K562 (cell line): ENCODE data around the gene MIDN. TPM values are rescaled to one million over a fixed set of nuclear protein-coding genes. Genes with fewer than 3 reads are reported as not detected.

Source experiments
- ATAC-seq: fragments of 200-7000 bp; cut with Tn5 transposase; 3 replicates; pipeline ENCODE4 v1.9.1; 2020; ENCODE audit warnings: moderate library complexity
- BruUV-seq: library from RNA; stranded (reverse); fragments of 400-500 nt; replicated peaks from 2 replicates; lab custom pipeline; 2021; lab: Mats Ljungman, UMichigan
- CTCF ChIA-PET: fragments of 300-600 bp; formaldehyde crosslinking; extraction: SDS; loops from one replicate; lab custom pipeline; 2021; ENCODE audit warnings: low intra/inter-chr PET ratio; lab: Yijun Ruan, JAX
- POLR2A ChIA-PET: fragments of 300-600, 350-650 bp; sonication (Branson Sonifier 250); formaldehyde crosslinking; extraction: SDS; loops from one replicate; lab custom pipeline; 2021; ENCODE audit warnings: antibody characterized with exemption, inconsistent platforms; lab: Yijun Ruan, JAX
- DNase-seq, 4 experiments: peaks; one replicate each; pipeline versions ENCODE4 v3.0.0 to v3.0.0-alpha.2; 2011 to 2018; ENCODE audit warnings: low spot score in 3 of 4, mixed read lengths in 3 of 4; ENCODE audit errors: extremely low read depth in 1 of 4
- FAIRE-seq: peaks from 2 replicates; lab custom pipeline; 2011; peaks lifted over from hg19 to GRCh38; lab: Jason Lieb, UNC
- H2AFZ ChIP-seq: 2 replicates; pipeline ENCODE4 v1.6.0; 2011; ENCODE audit warnings: low read depth, low read length, control low read depth, inconsistent platforms
- H3K27ac ChIP-seq: fragments of 200-600 bp; 3 replicates; pipeline ENCODE4 v1.8.0; 2011; ENCODE audit warnings: low read depth, mild to moderate bottlenecking, control low read depth, inconsistent platforms, low read length, moderate library complexity, mixed read lengths; ENCODE audit errors: extremely low read depth
- H3K27me3 ChIP-seq, 2 experiments: fragments of 300-600 bp in 1 of 2; 2 replicates in 1 of 2; 3 replicates in 1 of 2; pipeline versions ENCODE4 v1.6.0 to v1.8.0; 2011; ENCODE audit warnings: inconsistent platforms in 2 of 2, low read length in 2 of 2, mild to moderate bottlenecking in 1 of 2, mixed read lengths in 1 of 2, moderate library complexity in 1 of 2; ENCODE audit not compliant: control insufficient read depth in 2 of 2, insufficient read depth in 2 of 2
- H3K36me3 ChIP-seq: fragments of 300-600 bp; 3 replicates; pipeline ENCODE4 v1.8.0; 2011; ENCODE audit warnings: mild to moderate bottlenecking, low read length, inconsistent platforms; ENCODE audit not compliant: control insufficient read depth, insufficient read depth
- H3K4me1 ChIP-seq, 2 experiments: fragments of 200-600 bp in 1 of 2; replicated peaks in 1 of 2; 2 replicates in 1 of 2; 3 replicates in 1 of 2; pipeline versions ENCODE4 v1.5.1 to v1.8.0; 2011; ENCODE audit warnings: inconsistent platforms in 2 of 2, low read length in 2 of 2, mild to moderate bottlenecking in 1 of 2, mixed read lengths in 1 of 2, moderate library complexity in 1 of 2; ENCODE audit not compliant: control insufficient read depth in 2 of 2, insufficient read depth in 2 of 2
- H3K4me2 ChIP-seq: 2 replicates; pipeline ENCODE4 v1.6.1; 2011; ENCODE audit warnings: low read length, control low read depth, inconsistent platforms, mixed read lengths; ENCODE audit not compliant: insufficient read depth
- H3K4me3 ChIP-seq: fragments of 200-600 bp; sonication (generic), shearing (Covaris generic); 2 replicates; pipeline ENCODE4 v1.5.1; 2016; ENCODE audit warnings: control low read depth, inconsistent platforms
- H3K79me2 ChIP-seq: fragments of 200-600 bp; 3 replicates; pipeline ENCODE4 v1.8.0; 2011; ENCODE audit warnings: low read length, inconsistent platforms; ENCODE audit not compliant: control insufficient read depth, insufficient read depth
- H3K9ac ChIP-seq, 2 experiments: 2 replicates each; pipeline versions ENCODE4 v1.6.0 to v1.6.1; 2011; ENCODE audit warnings: low read depth in 2 of 2, low read length in 2 of 2, control low read depth in 1 of 2, inconsistent platforms in 1 of 2, mild to moderate bottlenecking in 1 of 2, mixed read lengths in 1 of 2; ENCODE audit not compliant: insufficient read depth in 1 of 2
- H3K9me1 ChIP-seq: one replicate; pipeline ENCODE4 v1.6.0; 2011; ENCODE audit warnings: inconsistent platforms, mild to moderate bottlenecking, low read length, moderate library complexity; ENCODE audit not compliant: control insufficient read depth, insufficient read depth
- H3K9me3 ChIP-seq: replicated peaks from 2 replicates; pipeline ENCODE4 v1.5.1; 2011; ENCODE audit warnings: low read depth, low read length, inconsistent platforms; ENCODE audit not compliant: control insufficient read depth, insufficient read depth
- H4K20me1 ChIP-seq: replicated peaks from 2 replicates; pipeline ENCODE4 v1.6.1; 2011; ENCODE audit warnings: low read length, inconsistent platforms, mixed read lengths; ENCODE audit not compliant: control insufficient read depth, insufficient read depth
- BRCA1 ChIP-seq, 2 experiments: fragments of 450-650 bp in 1 of 2; sonication (generic) in 1 of 2; formaldehyde crosslinking in 1 of 2; IDR thresholded peaks; 2 replicates each; pipeline versions ENCODE4 v1.5.0 to v1.6.1; 2017 to 2020; ENCODE audit warnings: mild to moderate bottlenecking in 1 of 2, missing genetic modification reagents in 1 of 2
- CHD1 ChIP-seq: fragments of 200-600 bp; sonication (generic); IDR thresholded peaks from one replicate; pipeline ENCODE4 v1.6.1; 2012; ENCODE audit warnings: mild to moderate bottlenecking, moderate library complexity, low read length, inconsistent platforms
- FIP1L1 ChIP-seq: fragments of 200-400 bp; formaldehyde crosslinking; IDR thresholded peaks from 2 replicates; pipeline ENCODE4 v1.6.1; 2018; ENCODE audit warnings: mild to moderate bottlenecking, low read depth, low read length; ENCODE audit not compliant: poor library complexity, severe bottlenecking
- HDAC1 ChIP-seq, 2 experiments: fragments of 450-650 bp; IDR thresholded peaks; 2 replicates each; pipeline ENCODE4 v1.6.1; 2016 to 2017; ENCODE audit warnings: inconsistent platforms in 1 of 2, mild to moderate bottlenecking in 1 of 2, moderate library complexity in 1 of 2
- HNRNPK ChIP-seq: fragments of 200-400 bp; formaldehyde crosslinking; IDR thresholded peaks from one replicate; pipeline ENCODE4 v1.6.1; 2018; ENCODE audit warnings: mild to moderate bottlenecking, low read depth, low read length; ENCODE audit not compliant: poor library complexity, severe bottlenecking
- POLR2B ChIP-seq: fragments of 450-650 bp; IDR thresholded peaks from 2 replicates; pipeline ENCODE4 v1.6.1; 2018; ENCODE audit warnings: low read depth; ENCODE audit not compliant: partially characterized antibody
- YY1 ChIP-seq, 3 experiments: IDR thresholded peaks; 2 replicates each; pipeline ENCODE4 v1.6.1; 2011; ENCODE audit warnings: low read length in 2 of 3, mild to moderate bottlenecking in 2 of 3, moderate library complexity in 2 of 3, borderline replicate concordance in 1 of 3, control low read depth in 1 of 3, low read depth in 1 of 3; ENCODE audit not compliant: insufficient read depth in 3 of 3, insufficient replicate concordance in 2 of 3, control insufficient read depth in 1 of 3, insufficient read length in 1 of 3; ENCODE audit errors: extremely low read depth in 1 of 3
- ZNF133 ChIP-seq: fragments of 250-450 bp; sonication (Bioruptor Pico); IDR thresholded peaks from 2 replicates; pipeline ENCODE4 v1.4.0; 2020; ENCODE audit warnings: mild to moderate bottlenecking
- ZNF212 ChIP-seq: fragments of 450-650 bp; formaldehyde crosslinking; IDR thresholded peaks from 2 replicates; pipeline ENCODE4 v1.4.0; 2020; ENCODE audit warnings: mild to moderate bottlenecking
- ZNF384 ChIP-seq: IDR thresholded peaks from 2 replicates; pipeline ENCODE4 v1.6.1; 2012; ENCODE audit warnings: low read depth, low read length, improper control_type of control experiment
- WGBS: fragments of 100-300 bp; shearing (Covaris generic); methylation state at CpG from one replicate; pipeline ENCODE4 v1.1.6; 2016; ENCODE audit warnings: low coverage, mixed read lengths; ENCODE audit not compliant: insufficient coverage; ENCODE audit errors: missing lambda C conversion rate; 5-methylcytosine and 5-hydroxymethylcytosine counted together
- in situ Hi-C: fragments of 300-500 bp; cut with MboI; formaldehyde crosslinking; loops from 4 replicates; pipeline ENCODE4 v1.15.0; 2018; ENCODE audit warnings: inconsistent platforms, mixed read lengths
- intact Hi-C: fragments of 100-400 bp; cut with micrococcal nuclease; formaldehyde crosslinking; loops from 2 replicates; pipeline ENCODE4 v1.14.2; 2022
- polyA plus RNA-seq, 8 experiments: library from polyadenylated mRNA; depleted of rRNA in 4 of 8; stranded (reverse) in 5 of 8; unstranded in 3 of 8; fragments of >200 nt; fragmentation: Nextera tagmentation in 2 of 8; fragmentation: Illumina TruSeq in 1 of 8; extraction: Ambion mirVana in 2 of 8; extraction: Trizol in 1 of 8; gene quantifications; 2 replicates each; pipeline versions ENCODE4 v1.2.1 to v1.2.3, GENCODE V29; 2011 to 2014; ENCODE audit warnings: inconsistent platforms in 1 of 8, missing spikeins in 1 of 8
- total RNA-seq, 7 experiments: library from RNA; depleted of rRNA in 6 of 7; stranded (reverse); fragments of >200 nt in 6 of 7; fragmentation: Illumina TruSeq in 2 of 7; extraction: Trizol in 2 of 7; gene quantifications; 2 replicates each; pipeline versions ENCODE4 v1.2.1 to v1.2.3, GENCODE V29; 2011 to 2021; ENCODE audit warnings: low replicate concordance in 1 of 7
- TF ChIP-seq, protein P1 (sequence below): fragments of 200-800 bp; sonication (Bioruptor generic); IDR thresholded peaks from 2 replicates; pipeline ENCODE4 v1.6.1; 2017; ENCODE audit warnings: missing genetic modification characterization, missing compliant biosample characterization
- TF ChIP-seq, protein P2 (sequence below): sonication (generic); formaldehyde crosslinking; IDR thresholded peaks from 2 replicates; pipeline ENCODE4 v1.8.1; 2023; ENCODE audit warnings: mild to moderate bottlenecking, missing genetic modification reagents, moderate library complexity
- TF ChIP-seq, protein P3 (sequence below), 3 experiments: fragments of 200-800 bp in 1 of 3; sonication (Bioruptor generic) in 1 of 3; sonication (generic) in 1 of 3; formaldehyde crosslinking in 1 of 3; IDR thresholded peaks; 2 replicates each; pipeline versions ENCODE4 v1.6.1 to v1.8.0; 2016 to 2022; ENCODE audit warnings: mild to moderate bottlenecking in 2 of 3, missing compliant biosample characterization in 2 of 3, missing genetic modification characterization in 2 of 3, missing genetic modification reagents in 1 of 3

The MIDN gene
- total and polyA plus RNA-seq, 9 of the 15 experiments (the other 6 are each of a cell fraction or from before 2014, with no cell fraction given) = 0.17 to 120 (median 10.1) TPM

DNA sequence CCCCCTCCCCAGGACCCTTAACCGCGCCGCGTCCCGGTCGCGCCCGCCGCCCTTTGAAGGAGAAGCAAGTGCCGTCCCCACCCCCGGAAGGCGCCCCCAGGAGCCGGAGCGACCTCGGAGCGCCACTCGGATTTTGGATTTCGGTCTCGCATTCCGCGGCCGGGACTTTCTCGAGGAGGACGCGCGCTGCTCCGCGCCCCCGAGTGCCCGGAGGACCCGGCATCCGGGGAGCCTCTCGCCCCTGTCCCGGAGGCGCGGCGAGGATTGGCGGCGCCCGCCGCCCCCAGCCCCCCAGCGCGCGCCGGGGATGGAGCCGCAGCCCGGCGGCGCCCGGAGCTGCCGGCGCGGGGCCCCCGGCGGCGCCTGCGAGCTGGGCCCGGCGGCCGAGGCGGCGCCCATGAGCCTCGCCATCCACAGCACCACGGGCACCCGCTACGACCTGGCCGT, 1.6 kb downstream of the MIDN start:
- H3K4me2 ChIP-seq = peak overlapping the region; percentile 84
- peaks cover 36 to 95% of the 10 kb centered on the region in 2 experiments for H3K4me1 ChIP-seq
- no peak overlapping the region for H2AFZ ChIP-seq
- in situ Hi-C loops (loop anchor here (25.0 kb wide), 1 partner anchor 488 kb away; the partner anchor contains the start of gene MISP), intact Hi-C loops (loop anchor here (1.0 kb wide), 1 partner anchor 16 kb away; no protein-coding TSS in a partner anchor)
- peak overlapping the region; percentile 93 for H3K4me3 ChIP-seq
- peaks cover 62% of the 10 kb centered on the region for H3K79me2 ChIP-seq
- BruUV-seq = no TSS peak
- FAIRE-seq (no peak), ATAC-seq (no peak), DNase-seq (no peak)
- no peaks in the 10 kb centered on the region for H3K27me3 ChIP-seq
- WGBS = 0% methylated on average over 23 of the region's 67 CpGs
- peaks cover 53% of the 10 kb centered on the region; the same call in 1 of the 3 replicates for H3K36me3 ChIP-seq
- H3K27ac ChIP-seq = peak overlapping the region; percentile 82
- H3K9ac ChIP-seq = peak overlapping the region; percentile 79 to 96
- no peaks in the 10 kb centered on the region for H3K9me1 ChIP-seq
- CTCF ChIA-PET = interaction anchor here (0.7 kb wide), 1 partner anchor 162 kb away, joined by 6 read pairs; no protein-coding TSS in a partner anchor
- H4K20me1 ChIP-seq = no peaks in the 10 kb centered on the region
- H3K9me3 ChIP-seq = no peaks in the 10 kb centered on the region
- POLR2A ChIA-PET = interaction anchor here (0.6 to 1.0 kb wide), 3 partner anchors 17 to 340 kb away, joined by 3 to 8 read pairs (median 4); partner anchors contain the start of gene CIRBP
- TF ChIP-seq BRCA1 (IDR thresholded peaks at IDR 0.05) (no peak), BRCA1 (CRISPR knock-in tag; IDR thresholded peaks at IDR 0.05) (no peak), POLR2B (peak; percentile 14), CHD1 (peak; percentile 89), HDAC1 (IDR thresholded peaks at IDR 0.05) (peak in 1 of 2 experiments; percentile 54; a peak in 2 of 4 replicates), ZNF133 (CRISPR knock-in tag) (no peak), ZNF384 (no peak), FIP1L1 (peak; percentile 0), ZNF212 (no peak), HNRNPK (peak; percentile 10), YY1 (IDR thresholded peaks at IDR 0.05; ENCODE audit: borderline replicate concordance in 1 of 3, control insufficient read depth in 1 of 3, extremely low read depth in 1 of 3, insufficient read depth in 3 of 3, insufficient read length in 1 of 3, insufficient replicate concordance in 2 of 3, low read depth in 1 of 3, low read length in 2 of 3) (peak in 2 of 3 experiments; percentile 14 to 28)
- TF ChIP-seq, protein P1, sequence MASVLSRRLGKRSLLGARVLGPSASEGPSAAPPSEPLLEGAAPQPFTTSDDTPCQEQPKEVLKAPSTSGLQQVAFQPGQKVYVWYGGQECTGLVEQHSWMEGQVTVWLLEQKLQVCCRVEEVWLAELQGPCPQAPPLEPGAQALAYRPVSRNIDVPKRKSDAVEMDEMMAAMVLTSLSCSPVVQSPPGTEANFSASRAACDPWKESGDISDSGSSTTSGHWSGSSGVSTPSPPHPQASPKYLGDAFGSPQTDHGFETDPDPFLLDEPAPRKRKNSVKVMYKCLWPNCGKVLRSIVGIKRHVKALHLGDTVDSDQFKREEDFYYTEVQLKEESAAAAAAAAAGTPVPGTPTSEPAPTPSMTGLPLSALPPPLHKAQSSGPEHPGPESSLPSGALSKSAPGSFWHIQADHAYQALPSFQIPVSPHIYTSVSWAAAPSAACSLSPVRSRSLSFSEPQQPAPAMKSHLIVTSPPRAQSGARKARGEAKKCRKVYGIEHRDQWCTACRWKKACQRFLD = 0 out of 2 replicates have a peak, but pooled peaks have one; percentile 10
- TF ChIP-seq, protein P2, sequence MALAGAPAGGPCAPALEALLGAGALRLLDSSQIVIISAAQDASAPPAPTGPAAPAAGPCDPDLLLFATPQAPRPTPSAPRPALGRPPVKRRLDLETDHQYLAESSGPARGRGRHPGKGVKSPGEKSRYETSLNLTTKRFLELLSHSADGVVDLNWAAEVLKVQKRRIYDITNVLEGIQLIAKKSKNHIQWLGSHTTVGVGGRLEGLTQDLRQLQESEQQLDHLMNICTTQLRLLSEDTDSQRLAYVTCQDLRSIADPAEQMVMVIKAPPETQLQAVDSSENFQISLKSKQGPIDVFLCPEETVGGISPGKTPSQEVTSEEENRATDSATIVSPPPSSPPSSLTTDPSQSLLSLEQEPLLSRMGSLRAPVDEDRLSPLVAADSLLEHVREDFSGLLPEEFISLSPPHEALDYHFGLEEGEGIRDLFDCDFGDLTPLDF = no peak
- TF ChIP-seq, protein P3, sequence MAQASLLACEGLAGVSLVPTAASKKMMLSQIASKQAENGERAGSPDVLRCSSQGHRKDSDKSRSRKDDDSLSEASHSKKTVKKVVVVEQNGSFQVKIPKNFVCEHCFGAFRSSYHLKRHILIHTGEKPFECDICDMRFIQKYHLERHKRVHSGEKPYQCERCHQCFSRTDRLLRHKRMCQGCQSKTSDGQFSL (CRISPR knock-in tag; IDR thresholded peaks at IDR 0.05) = no peak
- TF ChIP-seq, protein P3 (tag; IDR thresholded peaks at IDR 0.05) = 0 out of 4 replicates have a peak, but pooled peaks of 1 of the 2 experiments have one; percentile 57
